ENCODE measurements around the gene SETDB2.

DNA sequence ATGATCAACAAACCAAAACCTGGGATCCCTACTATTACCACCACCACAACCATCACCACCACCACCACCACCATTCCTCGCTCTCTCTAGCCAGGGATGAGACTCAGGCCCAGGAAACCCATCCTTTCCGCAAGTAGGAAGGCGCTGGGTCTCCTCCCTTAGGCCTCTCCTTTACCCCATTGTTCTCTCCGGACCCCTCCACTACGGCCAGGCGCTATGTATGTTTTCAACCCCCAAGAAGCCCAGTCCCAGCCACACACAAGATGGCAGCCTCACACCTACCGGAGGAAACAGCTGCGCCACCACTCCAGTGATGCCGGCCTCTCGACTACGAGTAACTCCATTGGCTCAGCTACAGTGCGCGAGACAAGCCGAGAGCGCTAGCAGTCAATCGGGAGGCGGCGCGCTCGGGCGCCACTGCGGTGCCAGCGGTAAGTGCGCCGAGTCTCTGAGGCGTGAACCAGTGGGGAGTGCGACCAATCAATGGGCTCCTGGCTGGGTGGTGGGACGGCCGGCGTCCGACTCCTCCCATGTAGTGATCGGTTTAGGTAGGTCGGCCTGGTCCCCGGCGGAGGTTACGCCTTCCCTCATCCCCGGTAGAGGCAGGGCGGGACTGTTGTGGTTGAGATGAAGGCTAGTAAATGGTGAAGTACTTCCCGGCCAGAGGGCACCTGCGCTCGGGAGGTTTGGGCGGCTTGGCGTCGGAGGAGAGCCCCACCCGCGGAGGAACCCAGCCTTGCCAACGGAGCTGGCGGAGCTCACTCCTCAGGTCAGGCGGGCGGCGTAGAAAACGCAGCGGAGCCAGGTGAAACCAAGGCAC, at the start of gene SETDB2, which contains the start of gene CAB39L:
- peak; percentile 47 to 59 (median 48) for TF ChIP-seq CTCF (optimal IDR thresholded peaks at IDR 0.05 in 1 of 3, IDR thresholded peaks at IDR 0.05 in 1 of 3, conservative IDR thresholded peaks at IDR 0.05 in 1 of 3; ENCODE audit: extremely low read depth in 1 of 3, insufficient read depth in 2 of 3, low read length in 3 of 3)
- TF ChIP-seq EZH2 (IDR thresholded peaks at IDR 0.05; ENCODE audit: low read length): no peak

Data from keratinocyte (primary cell).